ENCODE measurements around the gene LGR5. TPM values are rescaled to one million over a fixed set of nuclear protein-coding genes. Genes with fewer than 3 reads are reported as not detected.

The LGR5 gene
- total and polyA plus RNA-seq, 10 donors = 0.02 to 0.19 (median 0.02) TPM; not detected in 7

GRCh38 chr12:71420775-71421406 lies 18.7 kb upstream of the LGR5 start:
- Histone ChIP-seq H3K4me1 (no peaks in the 10 kb centered on the region), H3K27ac (no peak overlapping the region), H3K27me3 (replicated peaks in 1 of 7) (peaks cover 0 to 9% (median 0%) of the 10 kb centered on the region in 7 donors), H3K36me3 (no peaks in the 10 kb centered on the region), H3K9me3 (peaks cover 0 to 12% (median 5%) of the 10 kb centered on the region in 8 donors), H3K4me3 (no peak overlapping the region)
- TF ChIP-seq, protein P1, sequence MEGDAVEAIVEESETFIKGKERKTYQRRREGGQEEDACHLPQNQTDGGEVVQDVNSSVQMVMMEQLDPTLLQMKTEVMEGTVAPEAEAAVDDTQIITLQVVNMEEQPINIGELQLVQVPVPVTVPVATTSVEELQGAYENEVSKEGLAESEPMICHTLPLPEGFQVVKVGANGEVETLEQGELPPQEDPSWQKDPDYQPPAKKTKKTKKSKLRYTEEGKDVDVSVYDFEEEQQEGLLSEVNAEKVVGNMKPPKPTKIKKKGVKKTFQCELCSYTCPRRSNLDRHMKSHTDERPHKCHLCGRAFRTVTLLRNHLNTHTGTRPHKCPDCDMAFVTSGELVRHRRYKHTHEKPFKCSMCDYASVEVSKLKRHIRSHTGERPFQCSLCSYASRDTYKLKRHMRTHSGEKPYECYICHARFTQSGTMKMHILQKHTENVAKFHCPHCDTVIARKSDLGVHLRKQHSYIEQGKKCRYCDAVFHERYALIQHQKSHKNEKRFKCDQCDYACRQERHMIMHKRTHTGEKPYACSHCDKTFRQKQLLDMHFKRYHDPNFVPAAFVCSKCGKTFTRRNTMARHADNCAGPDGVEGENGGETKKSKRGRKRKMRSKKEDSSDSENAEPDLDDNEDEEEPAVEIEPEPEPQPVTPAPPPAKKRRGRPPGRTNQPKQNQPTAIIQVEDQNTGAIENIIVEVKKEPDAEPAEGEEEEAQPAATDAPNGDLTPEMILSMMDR (IDR thresholded peaks at IDR 0.05 in 8 of 11, conservative IDR thresholded peaks at IDR 0.05 in 3 of 11) = no peak
- no peak for TF ChIP-seq POLR2AphosphoS5 (IDR thresholded peaks at IDR 0.05)
- no peak for TF ChIP-seq POLR2A (IDR thresholded peaks at IDR 0.05)
- intact Hi-C loops (cut with DNase I; ENCODE audit: low total_unique reads) = no loop called here
- no peak for DNase-seq
- 59 to 100% (median 89%) methylated on average over 1 to 2 of the region's 2 CpGs for WGBS, 5 donors

DNA sequence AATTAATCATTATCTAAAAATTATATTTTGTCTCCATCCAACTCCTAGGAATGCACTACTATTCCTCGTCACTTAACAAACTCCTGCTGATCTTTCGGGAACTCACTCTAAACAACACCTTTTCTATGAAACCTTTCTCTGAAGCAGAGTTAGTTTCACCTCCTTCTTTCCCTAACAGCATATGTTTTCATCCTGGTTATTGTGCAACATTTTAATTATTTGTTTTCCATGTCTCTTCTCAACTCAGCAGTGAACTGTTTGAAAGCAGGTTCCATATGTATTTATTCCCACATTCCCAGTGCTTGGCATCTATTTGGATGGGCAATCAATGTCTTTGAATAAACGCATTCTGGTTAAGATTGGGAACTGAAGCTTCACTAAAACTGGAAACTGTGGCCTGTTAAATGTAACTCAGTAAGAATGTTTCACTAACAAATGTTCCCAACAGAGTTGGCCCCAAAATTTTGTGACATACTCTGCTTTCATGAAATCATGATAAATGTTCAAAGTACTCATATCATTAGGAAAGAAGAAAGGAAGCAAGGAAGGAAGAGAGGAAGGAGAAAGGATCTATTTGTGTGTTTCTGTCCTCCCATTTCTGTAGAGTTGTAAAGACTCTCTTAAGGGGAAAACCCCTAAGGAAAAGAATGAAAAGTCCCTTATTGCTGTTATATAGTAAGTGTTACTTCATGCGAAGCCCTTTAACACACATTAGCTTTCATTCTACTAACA lies 13.9 kb upstream of the LGR5 start:
- DNase-seq = no peak
- Histone ChIP-seq H3K36me3 (no peaks in the 10 kb centered on the region), H3K4me1 (no peaks in the 10 kb centered on the region), H3K27me3 (replicated peaks in 1 of 7) (peaks cover 0 to 18% (median 0%) of the 10 kb centered on the region in 7 donors), H3K4me3 (no peak overlapping the region), H3K9me3 (peaks cover 0 to 5% (median 2%) of the 10 kb centered on the region in 8 donors), H3K27ac (no peak overlapping the region)
- no peak for TF ChIP-seq POLR2A (IDR thresholded peaks at IDR 0.05)
- TF ChIP-seq POLR2AphosphoS5 (IDR thresholded peaks at IDR 0.05) = no peak
- TF ChIP-seq, protein P1 (IDR thresholded peaks at IDR 0.05 in 8 of 11, conservative IDR thresholded peaks at IDR 0.05 in 3 of 11) = no peak
- intact Hi-C loops (cut with DNase I; ENCODE audit: low total_unique reads) = no loop called here
- WGBS, 5 donors = 83 to 89% (median 87%) methylated on average over 4 of the region's 4 CpGs

GRCh38 chr12:71426300-71427047 lies 13.1 kb upstream of the LGR5 start:
- Histone ChIP-seq H3K4me3 (no peak overlapping the region), H3K27me3 (replicated peaks in 1 of 7) (peaks cover 0 to 24% (median 0%) of the 10 kb centered on the region in 7 donors), H3K36me3 (no peaks in the 10 kb centered on the region), H3K9me3 (no peaks in the 10 kb centered on the region), H3K27ac (no peak overlapping the region), H3K4me1 (no peaks in the 10 kb centered on the region)
- no peak for DNase-seq
- TF ChIP-seq, protein P1 (IDR thresholded peaks at IDR 0.05 in 8 of 11, conservative IDR thresholded peaks at IDR 0.05 in 3 of 11) = no peak
- TF ChIP-seq POLR2AphosphoS5 (IDR thresholded peaks at IDR 0.05) = no peak
- intact Hi-C loops (cut with DNase I; ENCODE audit: low total_unique reads) = no loop called here
- 81 to 98% (median 89%) methylated on average over 3 of the region's 3 CpGs for WGBS, 5 donors

DNA sequence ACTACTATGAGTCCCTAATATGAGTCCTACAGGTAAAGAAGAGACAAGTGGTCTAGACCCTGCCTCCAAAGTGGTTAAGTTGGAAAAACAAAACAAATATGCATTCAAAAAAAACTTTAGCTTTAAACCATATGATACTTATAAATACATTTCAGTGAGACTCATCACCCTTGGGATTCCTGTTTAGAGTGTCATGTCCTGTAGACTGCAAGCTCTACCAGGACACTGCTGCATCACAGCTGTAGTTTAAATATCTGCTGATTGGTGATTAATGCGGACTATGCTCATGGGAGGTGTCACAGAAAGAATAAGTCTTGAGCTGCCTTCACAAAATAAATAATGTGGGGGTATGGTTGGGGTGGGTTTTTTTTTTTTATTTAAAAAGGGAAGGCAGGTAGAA lies 8.8 kb upstream of the LGR5 start:
- peaks cover 0 to 10% (median 8%) of the 10 kb centered on the region in 8 donors for H3K9me3 ChIP-seq
- no peak overlapping the region for H3K27ac ChIP-seq
- 48 to 100% (median 97%) methylated on average over 1 of the region's 1 CpG for WGBS, 5 donors
- no peak overlapping the region for H3K4me3 ChIP-seq
- H3K4me1 ChIP-seq = no peaks in the 10 kb centered on the region
- TF ChIP-seq, protein P1 (IDR thresholded peaks at IDR 0.05 in 8 of 11, conservative IDR thresholded peaks at IDR 0.05 in 3 of 11) = no peak
- no peak for TF ChIP-seq POLR2AphosphoS5 (IDR thresholded peaks at IDR 0.05)
- TF ChIP-seq POLR2A (IDR thresholded peaks at IDR 0.05) = no peak
- no peaks in the 10 kb centered on the region for H3K36me3 ChIP-seq
- DNase-seq = no peak
- intact Hi-C loops (cut with DNase I; ENCODE audit: low total_unique reads) = no loop called here
- H3K27me3 ChIP-seq (replicated peaks in 1 of 7) = peaks cover 0 to 21% (median 0%) of the 10 kb centered on the region in 7 donors

Data from spleen (tissue), 11 donors.